GM13977 (cell line): Measurements from ENCODE around the gene CEP170.
A peak's percentile ranks its signal among the peaks of the same experiment; 100 is the strongest.

Source experiments
- DNase-seq: peaks from one replicate; pipeline ENCODE4 v3.0.0; 2012; ENCODE audit warnings: low spot score
- CTCF ChIP-seq: IDR thresholded peaks from 2 replicates; pipeline ENCODE4 v1.5.1; 2012; ENCODE audit warnings: mild to moderate bottlenecking, control low read depth; ENCODE audit not compliant: insufficient read depth; ENCODE audit errors: extremely low read depth, missing control alignments
- in situ Hi-C: fragments of 300-500 bp; cut with MboI; formaldehyde crosslinking; loops from one replicate; pipeline ENCODE4 v1.12.0; 2022; ENCODE audit warnings: low sequenced_read_pairs, low pct_unique_long_range_greater_than_20kb, mixed read lengths, inconsistent platforms; ENCODE audit not compliant: unreplicated experiment

The CEP170 gene

DNA sequence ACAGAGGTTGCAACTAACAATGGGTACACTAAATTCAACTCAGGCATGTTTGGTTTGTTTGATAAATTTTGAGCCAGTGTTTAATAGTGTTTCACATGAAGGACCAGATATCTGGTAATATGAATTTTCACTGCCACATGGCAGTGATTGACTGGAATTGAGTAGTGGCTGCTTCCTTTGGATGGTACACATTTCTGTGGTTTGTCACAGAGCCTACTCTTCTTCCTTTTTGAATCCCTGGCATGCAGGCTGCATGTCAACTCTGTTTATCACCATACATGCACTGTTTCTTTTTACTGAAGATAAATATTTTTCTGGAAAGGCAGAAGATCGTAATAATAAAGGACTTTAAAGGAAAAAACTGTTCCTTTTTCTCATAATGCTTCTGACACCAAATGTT lies 36.2 kb upstream of the CEP170 start:
- in situ Hi-C loops: no loop called here
- TF ChIP-seq CTCF: no peak
- DNase-seq: no peak

- in situ Hi-C loops: no loop called here
- no peak for TF ChIP-seq CTCF
- no peak for DNase-seq
Observed at GRCh38 chr1:243288062-243288461, 33.0 kb upstream of the CEP170 start.

- TF ChIP-seq CTCF: no peak
- in situ Hi-C loops: no loop called here
- DNase-seq: peak; percentile 41
Observed at GRCh38 chr1:243287652-243288051, 32.6 kb upstream of the CEP170 start.

DNA sequence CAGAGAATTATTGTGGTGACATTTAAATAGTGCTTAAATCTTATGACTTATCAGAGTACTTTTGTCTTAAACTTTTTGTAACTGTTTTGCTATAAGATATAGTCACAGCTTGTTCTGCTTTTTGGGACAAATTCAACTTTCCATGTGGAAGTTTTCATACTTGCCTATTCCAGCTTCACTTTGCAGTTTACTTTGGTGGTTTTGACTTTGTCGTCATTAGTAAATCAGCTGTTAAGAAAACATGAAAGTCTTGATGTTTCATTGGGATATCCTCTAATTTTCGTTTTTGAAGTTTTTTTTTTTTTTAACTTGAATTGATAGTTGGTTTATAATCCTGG lies 32.0 kb upstream of the CEP170 start:
- TF ChIP-seq CTCF: no peak
- DNase-seq: no peak
- in situ Hi-C loops: no loop called here

GRCh38 chr1:243286409-243287122 lies 31.5 kb upstream of the CEP170 start:
- no peak for DNase-seq
- TF ChIP-seq CTCF: no peak
- in situ Hi-C loops: no loop called here

GRCh38 chr1:243281672-243282071 lies 26.6 kb upstream of the CEP170 start:
- in situ Hi-C loops: no loop called here
- no peak for TF ChIP-seq CTCF
- no peak for DNase-seq
